ENCODE results near the gene NRP2.

The NRP2 gene

GRCh38 chr2:205741256-205741978 lies 59.1 kb downstream of the NRP2 start:
- H3K9me3 Mint-ChIP-seq, result no peaks in the 10 kb centered on the region
- DNase-seq (ENCODE audit: low spot score in 2 of 2) (no peak), ATAC-seq (no peak)
- no peaks in the 10 kb centered on the region for H3K36me3 Mint-ChIP-seq
- no peaks in the 10 kb centered on the region for H3K4me1 Mint-ChIP-seq
- no peak overlapping the region for H3K27ac Mint-ChIP-seq
- H3K4me3 Mint-ChIP-seq, result no peak overlapping the region

- ATAC-seq, result no peak
- Mint-ChIP-seq H3K27ac (no peak overlapping the region), H3K36me3 (no peaks in the 10 kb centered on the region), H3K4me1 (no peaks in the 10 kb centered on the region), H3K9me3 (no peaks in the 10 kb centered on the region), H3K4me3 (no peak overlapping the region)
- no peak for DNase-seq (ENCODE audit: low spot score in 2 of 2)
Observed at GRCh38 chr2:205743137-205743536, 60.8 kb downstream of the NRP2 start.

GRCh38 chr2:205744074-205744591 lies 61.8 kb downstream of the NRP2 start:
- H3K27ac Mint-ChIP-seq, result no peak overlapping the region
- DNase-seq (ENCODE audit: low spot score in 2 of 2), result no peak
- no peaks in the 10 kb centered on the region for H3K9me3 Mint-ChIP-seq
- no peaks in the 10 kb centered on the region for H3K36me3 Mint-ChIP-seq
- ATAC-seq, result no peak
- no peaks in the 10 kb centered on the region for H3K4me1 Mint-ChIP-seq
- no peak overlapping the region for H3K4me3 Mint-ChIP-seq

- ATAC-seq (no peak), DNase-seq (ENCODE audit: low spot score in 2 of 2) (no peak)
- no peaks in the 10 kb centered on the region for H3K9me3 Mint-ChIP-seq
- H3K4me1 Mint-ChIP-seq, result no peaks in the 10 kb centered on the region
- no peak overlapping the region for H3K27ac Mint-ChIP-seq
- H3K4me3 Mint-ChIP-seq, result no peak overlapping the region
- H3K36me3 Mint-ChIP-seq, result no peaks in the 10 kb centered on the region
Observed at GRCh38 chr2:205745661-205746419, 63.5 kb downstream of the NRP2 start.

- H3K27ac Mint-ChIP-seq, result no peak overlapping the region
- H3K4me1 Mint-ChIP-seq, result no peaks in the 10 kb centered on the region
- no peaks in the 10 kb centered on the region for H3K36me3 Mint-ChIP-seq
- ATAC-seq (no peak), DNase-seq (ENCODE audit: low spot score in 2 of 2) (no peak)
- no peak overlapping the region for H3K4me3 Mint-ChIP-seq
- H3K9me3 Mint-ChIP-seq, result no peaks in the 10 kb centered on the region
Observed at GRCh38 chr2:205746420-205746785, 64.1 kb downstream of the NRP2 start.

GRCh38 chr2:205747829-205748386 lies 65.6 kb downstream of the NRP2 start:
- Mint-ChIP-seq H3K36me3 (no peaks in the 10 kb centered on the region), H3K27ac (no peak overlapping the region), H3K4me3 (no peak overlapping the region), H3K4me1 (no peaks in the 10 kb centered on the region), H3K9me3 (no peaks in the 10 kb centered on the region)
- ATAC-seq (no peak), DNase-seq (ENCODE audit: low spot score in 2 of 2) (no peak)

- Mint-ChIP-seq H3K27ac (no peak overlapping the region), H3K4me3 (no peak overlapping the region), H3K9me3 (no peaks in the 10 kb centered on the region)
Observed at GRCh38 chr2:205748639-205749038, 66.3 kb downstream of the NRP2 start.

GRCh38 chr2:205749078-205749477 lies 66.8 kb downstream of the NRP2 start:
- H3K9me3 Mint-ChIP-seq, result no peaks in the 10 kb centered on the region
- no peaks in the 10 kb centered on the region for H3K36me3 Mint-ChIP-seq
- H3K4me1 Mint-ChIP-seq, result no peaks in the 10 kb centered on the region
- no peak overlapping the region for H3K27ac Mint-ChIP-seq
- no peak for ATAC-seq
- no peak overlapping the region for H3K4me3 Mint-ChIP-seq
- no peak for DNase-seq (ENCODE audit: low spot score in 2 of 2)

More at GRCh38 chr2:205748639-205749038, 66.3 kb downstream of the NRP2 start:
- H3K4me1 Mint-ChIP-seq, result no peaks in the 10 kb centered on the region
- peak; percentile 20 for ATAC-seq
- no peak for DNase-seq (ENCODE audit: low spot score in 2 of 2)
- H3K36me3 Mint-ChIP-seq, result no peaks in the 10 kb centered on the region

GRCh38 chr2:205750797-205751196 lies 68.5 kb downstream of the NRP2 start:
- Mint-ChIP-seq H3K9me3 (no peaks in the 10 kb centered on the region), H3K4me3 (no peak overlapping the region), H3K4me1 (no peaks in the 10 kb centered on the region), H3K36me3 (no peaks in the 10 kb centered on the region), H3K27ac (no peak overlapping the region)
- DNase-seq (ENCODE audit: low spot score in 2 of 2) (no peak), ATAC-seq (no peak)

- DNase-seq (ENCODE audit: low spot score in 2 of 2) (no peak), ATAC-seq (no peak)
- H3K9me3 Mint-ChIP-seq, result no peaks in the 10 kb centered on the region
- H3K4me3 Mint-ChIP-seq, result no peak overlapping the region
- H3K4me1 Mint-ChIP-seq, result no peaks in the 10 kb centered on the region
- H3K36me3 Mint-ChIP-seq, result no peaks in the 10 kb centered on the region
- no peak overlapping the region for H3K27ac Mint-ChIP-seq
Observed at GRCh38 chr2:205751569-205752031, 69.3 kb downstream of the NRP2 start.

- H3K36me3 Mint-ChIP-seq, result no peaks in the 10 kb centered on the region
- H3K9me3 Mint-ChIP-seq, result no peaks in the 10 kb centered on the region
- H3K27ac Mint-ChIP-seq, result no peak overlapping the region
- no peak overlapping the region for H3K4me3 Mint-ChIP-seq
- H3K4me1 Mint-ChIP-seq, result no peaks in the 10 kb centered on the region
- DNase-seq (ENCODE audit: low spot score in 2 of 2) (no peak), ATAC-seq (no peak)
Observed at GRCh38 chr2:205752296-205752820, 70.1 kb downstream of the NRP2 start.

- DNase-seq (ENCODE audit: low spot score in 2 of 2) (no peak), ATAC-seq (no peak)
- Mint-ChIP-seq H3K27ac (no peak overlapping the region), H3K36me3 (no peaks in the 10 kb centered on the region), H3K4me3 (no peak overlapping the region), H3K9me3 (no peaks in the 10 kb centered on the region), H3K4me1 (no peaks in the 10 kb centered on the region)
Observed at GRCh38 chr2:205752924-205753323, 70.6 kb downstream of the NRP2 start.

GRCh38 chr2:205754285-205754923 lies 72.1 kb downstream of the NRP2 start:
- Mint-ChIP-seq H3K9me3 (no peaks in the 10 kb centered on the region), H3K27ac (no peak overlapping the region), H3K4me1 (no peaks in the 10 kb centered on the region), H3K36me3 (no peaks in the 10 kb centered on the region), H3K4me3 (no peak overlapping the region)
- ATAC-seq (no peak), DNase-seq (ENCODE audit: low spot score in 2 of 2) (no peak)

- Mint-ChIP-seq H3K4me3 (no peak overlapping the region), H3K9me3 (no peaks in the 10 kb centered on the region), H3K4me1 (no peaks in the 10 kb centered on the region), H3K27ac (no peak overlapping the region), H3K36me3 (no peaks in the 10 kb centered on the region)
- no peak for DNase-seq (ENCODE audit: low spot score in 2 of 2)
- no peak for ATAC-seq
Observed at GRCh38 chr2:205754924-205755321, 72.6 kb downstream of the NRP2 start.

GRCh38 chr2:205755923-205756322 lies 73.6 kb downstream of the NRP2 start:
- no peaks in the 10 kb centered on the region for H3K36me3 Mint-ChIP-seq
- H3K4me3 Mint-ChIP-seq, result no peak overlapping the region
- H3K27ac Mint-ChIP-seq, result no peak overlapping the region

More at GRCh38 chr2:205755923-205756322, 73.6 kb downstream of the NRP2 start:
- H3K4me1 Mint-ChIP-seq, result no peaks in the 10 kb centered on the region
- no peak for DNase-seq (ENCODE audit: low spot score in 2 of 2)
- ATAC-seq, result no peak
- H3K9me3 Mint-ChIP-seq, result no peaks in the 10 kb centered on the region
